ENCODE results near the gene DMGDH. TPM values are rescaled to one million over a fixed set of nuclear protein-coding genes. Genes with fewer than 3 reads are reported as not detected.
A peak's percentile ranks its signal among the peaks of the same experiment; 100 is the strongest.

DMGDH gene
- total and polyA plus RNA-seq, 4 donors = 28.9 to 130 (median 48.5) TPM

DNA sequence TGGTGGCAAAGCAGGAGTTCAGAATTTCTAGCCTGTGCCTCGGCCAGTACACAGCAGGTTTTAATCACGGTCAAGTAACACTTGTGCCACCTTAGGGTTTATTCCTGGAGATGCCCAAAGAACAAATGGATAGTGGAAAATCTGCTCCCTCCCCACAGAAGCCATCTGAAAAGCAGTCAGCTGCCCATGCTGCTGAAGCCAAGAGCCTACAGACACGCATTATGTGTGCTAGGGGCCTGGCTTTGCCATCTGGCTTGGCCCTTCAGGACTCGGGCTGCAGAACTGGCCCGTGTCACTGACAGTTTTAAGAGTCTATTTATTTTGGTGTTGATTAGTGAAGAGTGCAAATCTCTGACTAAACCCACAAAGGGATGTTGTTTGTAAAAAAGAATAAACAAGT lies 95.5 kb downstream of the DMGDH start:
- Histone ChIP-seq H3K9me3 (ENCODE audit: control insufficient read depth in 4 of 4, low read length in 3 of 4) (no peaks in the 10 kb centered on the region), H3K4me3 (ENCODE audit: low read depth in 1 of 3, low read length in 3 of 3) (no peak overlapping the region), H3K9ac (ENCODE audit: low read depth in 1 of 2, low read length in 2 of 2) (no peak overlapping the region), H3K36me3 (ENCODE audit: control insufficient read depth in 4 of 4, insufficient read depth in 3 of 4, low read depth in 1 of 4, low read length in 3 of 4) (no peaks in the 10 kb centered on the region), H3K27me3 (ENCODE audit: control insufficient read depth in 4 of 4, insufficient read depth in 4 of 4, low read length in 3 of 4) (no peaks in the 10 kb centered on the region), H3K4me1 (ENCODE audit: control insufficient read depth in 4 of 4, insufficient read depth in 4 of 4, low read length in 3 of 4) (peaks cover 0 to 12% (median 3%) of the 10 kb centered on the region in 4 donors), H3K27ac (ENCODE audit: low read depth in 1 of 2, low read length in 2 of 2) (no peak overlapping the region)
- WGBS = 78% methylated on average over 5 of the region's 5 CpGs
- DNase-seq (ENCODE audit: low spot score) = no peak
- TF ChIP-seq RAD21 (IDR thresholded peaks at IDR 0.05) = no peak
- TF ChIP-seq, protein P1, sequence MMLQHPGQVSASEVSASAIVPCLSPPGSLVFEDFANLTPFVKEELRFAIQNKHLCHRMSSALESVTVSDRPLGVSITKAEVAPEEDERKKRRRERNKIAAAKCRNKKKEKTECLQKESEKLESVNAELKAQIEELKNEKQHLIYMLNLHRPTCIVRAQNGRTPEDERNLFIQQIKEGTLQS (IDR thresholded peaks at IDR 0.05) = no peak
- TF ChIP-seq, protein P2, sequence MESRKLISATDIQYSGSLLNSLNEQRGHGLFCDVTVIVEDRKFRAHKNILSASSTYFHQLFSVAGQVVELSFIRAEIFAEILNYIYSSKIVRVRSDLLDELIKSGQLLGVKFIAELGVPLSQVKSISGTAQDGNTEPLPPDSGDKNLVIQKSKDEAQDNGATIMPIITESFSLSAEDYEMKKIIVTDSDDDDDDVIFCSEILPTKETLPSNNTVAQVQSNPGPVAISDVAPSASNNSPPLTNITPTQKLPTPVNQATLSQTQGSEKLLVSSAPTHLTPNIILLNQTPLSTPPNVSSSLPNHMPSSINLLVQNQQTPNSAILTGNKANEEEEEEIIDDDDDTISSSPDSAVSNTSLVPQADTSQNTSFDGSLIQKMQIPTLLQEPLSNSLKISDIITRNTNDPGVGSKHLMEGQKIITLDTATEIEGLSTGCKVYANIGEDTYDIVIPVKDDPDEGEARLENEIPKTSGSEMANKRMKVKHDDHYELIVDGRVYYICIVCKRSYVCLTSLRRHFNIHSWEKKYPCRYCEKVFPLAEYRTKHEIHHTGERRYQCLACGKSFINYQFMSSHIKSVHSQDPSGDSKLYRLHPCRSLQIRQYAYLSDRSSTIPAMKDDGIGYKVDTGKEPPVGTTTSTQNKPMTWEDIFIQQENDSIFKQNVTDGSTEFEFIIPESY (IDR thresholded peaks at IDR 0.05) = no peak
- TF ChIP-seq, protein P3, sequence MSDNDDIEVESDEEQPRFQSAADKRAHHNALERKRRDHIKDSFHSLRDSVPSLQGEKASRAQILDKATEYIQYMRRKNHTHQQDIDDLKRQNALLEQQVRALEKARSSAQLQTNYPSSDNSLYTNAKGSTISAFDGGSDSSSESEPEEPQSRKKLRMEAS (IDR thresholded peaks at IDR 0.05) = no peak
- TF ChIP-seq GABPA (IDR thresholded peaks at IDR 0.05 in 1 of 2, conservative IDR thresholded peaks at IDR 0.05 in 1 of 2) = no peak
- TF ChIP-seq NR2F2 (IDR thresholded peaks at IDR 0.05) = no peak
- TF ChIP-seq, protein P4, sequence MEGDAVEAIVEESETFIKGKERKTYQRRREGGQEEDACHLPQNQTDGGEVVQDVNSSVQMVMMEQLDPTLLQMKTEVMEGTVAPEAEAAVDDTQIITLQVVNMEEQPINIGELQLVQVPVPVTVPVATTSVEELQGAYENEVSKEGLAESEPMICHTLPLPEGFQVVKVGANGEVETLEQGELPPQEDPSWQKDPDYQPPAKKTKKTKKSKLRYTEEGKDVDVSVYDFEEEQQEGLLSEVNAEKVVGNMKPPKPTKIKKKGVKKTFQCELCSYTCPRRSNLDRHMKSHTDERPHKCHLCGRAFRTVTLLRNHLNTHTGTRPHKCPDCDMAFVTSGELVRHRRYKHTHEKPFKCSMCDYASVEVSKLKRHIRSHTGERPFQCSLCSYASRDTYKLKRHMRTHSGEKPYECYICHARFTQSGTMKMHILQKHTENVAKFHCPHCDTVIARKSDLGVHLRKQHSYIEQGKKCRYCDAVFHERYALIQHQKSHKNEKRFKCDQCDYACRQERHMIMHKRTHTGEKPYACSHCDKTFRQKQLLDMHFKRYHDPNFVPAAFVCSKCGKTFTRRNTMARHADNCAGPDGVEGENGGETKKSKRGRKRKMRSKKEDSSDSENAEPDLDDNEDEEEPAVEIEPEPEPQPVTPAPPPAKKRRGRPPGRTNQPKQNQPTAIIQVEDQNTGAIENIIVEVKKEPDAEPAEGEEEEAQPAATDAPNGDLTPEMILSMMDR (IDR thresholded peaks at IDR 0.05; ENCODE audit: low read depth, low read length, missing input control) = no peak
- no peak for TF ChIP-seq SP1 (IDR thresholded peaks at IDR 0.05)
- no peak for TF ChIP-seq FOXA1 (IDR thresholded peaks at IDR 0.05)
- no peak for TF ChIP-seq FOXA2 (IDR thresholded peaks at IDR 0.05)
- TF ChIP-seq, protein P5, sequence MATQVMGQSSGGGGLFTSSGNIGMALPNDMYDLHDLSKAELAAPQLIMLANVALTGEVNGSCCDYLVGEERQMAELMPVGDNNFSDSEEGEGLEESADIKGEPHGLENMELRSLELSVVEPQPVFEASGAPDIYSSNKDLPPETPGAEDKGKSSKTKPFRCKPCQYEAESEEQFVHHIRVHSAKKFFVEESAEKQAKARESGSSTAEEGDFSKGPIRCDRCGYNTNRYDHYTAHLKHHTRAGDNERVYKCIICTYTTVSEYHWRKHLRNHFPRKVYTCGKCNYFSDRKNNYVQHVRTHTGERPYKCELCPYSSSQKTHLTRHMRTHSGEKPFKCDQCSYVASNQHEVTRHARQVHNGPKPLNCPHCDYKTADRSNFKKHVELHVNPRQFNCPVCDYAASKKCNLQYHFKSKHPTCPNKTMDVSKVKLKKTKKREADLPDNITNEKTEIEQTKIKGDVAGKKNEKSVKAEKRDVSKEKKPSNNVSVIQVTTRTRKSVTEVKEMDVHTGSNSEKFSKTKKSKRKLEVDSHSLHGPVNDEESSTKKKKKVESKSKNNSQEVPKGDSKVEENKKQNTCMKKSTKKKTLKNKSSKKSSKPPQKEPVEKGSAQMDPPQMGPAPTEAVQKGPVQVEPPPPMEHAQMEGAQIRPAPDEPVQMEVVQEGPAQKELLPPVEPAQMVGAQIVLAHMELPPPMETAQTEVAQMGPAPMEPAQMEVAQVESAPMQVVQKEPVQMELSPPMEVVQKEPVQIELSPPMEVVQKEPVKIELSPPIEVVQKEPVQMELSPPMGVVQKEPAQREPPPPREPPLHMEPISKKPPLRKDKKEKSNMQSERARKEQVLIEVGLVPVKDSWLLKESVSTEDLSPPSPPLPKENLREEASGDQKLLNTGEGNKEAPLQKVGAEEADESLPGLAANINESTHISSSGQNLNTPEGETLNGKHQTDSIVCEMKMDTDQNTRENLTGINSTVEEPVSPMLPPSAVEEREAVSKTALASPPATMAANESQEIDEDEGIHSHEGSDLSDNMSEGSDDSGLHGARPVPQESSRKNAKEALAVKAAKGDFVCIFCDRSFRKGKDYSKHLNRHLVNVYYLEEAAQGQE (IDR thresholded peaks at IDR 0.05) = no peak
- no peak for TF ChIP-seq HNF4A (conservative IDR thresholded peaks at IDR 0.05)

DNA sequence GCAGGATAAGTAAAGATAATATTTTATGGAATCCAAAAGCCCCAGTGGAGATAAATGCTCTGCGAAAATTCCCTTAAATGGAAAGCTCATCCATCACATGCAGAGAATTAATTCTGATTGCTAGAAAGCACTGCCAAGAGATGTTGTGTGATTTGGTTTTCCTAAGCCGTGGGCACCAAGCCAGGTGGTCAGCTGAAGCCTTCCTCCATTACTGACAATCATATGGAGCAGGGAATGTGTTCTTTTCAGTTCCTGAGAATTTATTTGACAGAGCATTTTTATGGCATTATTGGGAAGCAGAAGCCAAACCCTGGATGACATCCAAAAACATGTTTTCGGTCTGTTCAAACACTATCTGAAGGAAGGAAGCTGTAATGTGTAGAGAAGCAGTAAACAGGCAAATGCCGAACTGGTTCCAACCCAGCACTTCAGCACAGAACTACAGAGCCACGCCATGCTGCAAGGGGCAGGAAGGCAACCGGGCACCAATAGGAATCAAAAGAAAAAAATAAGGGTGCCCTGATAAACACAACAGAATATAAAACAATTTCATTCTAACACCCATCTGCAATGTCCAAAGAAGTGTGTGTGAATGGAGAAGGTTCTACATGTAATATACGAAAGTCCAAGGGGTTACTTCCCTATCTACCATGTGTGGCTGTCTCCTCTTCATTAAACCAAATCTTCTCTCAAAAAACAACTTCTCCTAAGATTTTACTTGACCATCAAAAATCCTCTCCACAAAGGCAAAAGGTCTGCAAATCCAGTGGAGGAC lies 96.6 kb downstream of the DMGDH start:
- no peak for DNase-seq (ENCODE audit: low spot score)
- Histone ChIP-seq H3K4me3 (ENCODE audit: low read depth in 1 of 3, low read length in 3 of 3) (no peak overlapping the region), H3K9ac (ENCODE audit: low read depth in 1 of 2, low read length in 2 of 2) (no peak overlapping the region), H3K27me3 (ENCODE audit: control insufficient read depth in 4 of 4, insufficient read depth in 4 of 4, low read length in 3 of 4) (no peaks in the 10 kb centered on the region), H3K27ac (ENCODE audit: low read depth in 1 of 2, low read length in 2 of 2) (no peak overlapping the region), H3K4me1 (ENCODE audit: control insufficient read depth in 4 of 4, insufficient read depth in 4 of 4, low read length in 3 of 4) (peaks cover 0 to 12% (median 3%) of the 10 kb centered on the region in 4 donors), H3K36me3 (ENCODE audit: control insufficient read depth in 4 of 4, insufficient read depth in 3 of 4, low read depth in 1 of 4, low read length in 3 of 4) (no peaks in the 10 kb centered on the region), H3K9me3 (ENCODE audit: control insufficient read depth in 4 of 4, low read length in 3 of 4) (no peaks in the 10 kb centered on the region)
- TF ChIP-seq YY1 (IDR thresholded peaks at IDR 0.05) = peak; percentile 72
- TF ChIP-seq, protein P5 (IDR thresholded peaks at IDR 0.05) = no peak
- no peak for TF ChIP-seq HNF4A (conservative IDR thresholded peaks at IDR 0.05)
- TF ChIP-seq TAF1 (conservative IDR thresholded peaks at IDR 0.05) = no peak
- no peak for TF ChIP-seq HNF4G (IDR thresholded peaks at IDR 0.05)
- peak in 1 of 2 donors; percentile 16 for TF ChIP-seq RAD21 (IDR thresholded peaks at IDR 0.05)
- peak; percentile 8 for TF ChIP-seq SP1 (IDR thresholded peaks at IDR 0.05)
- peak; percentile 19 for TF ChIP-seq NR2F2 (IDR thresholded peaks at IDR 0.05)
- 37% methylated on average over 7 of the region's 7 CpGs for WGBS
